MM.1S (cell line): ENCODE measurements around the gene ADRA2B.

ENCODE experiments used
- EZH2 ChIP-seq: fragments of 300-600 bp; sonication (generic); optimal IDR thresholded peaks from 2 replicates; pipeline ENCODE3; 2017; ENCODE audit warnings: low read depth, mild to moderate bottlenecking, antibody characterized with exemption, low read length, mixed read lengths
- TF ChIP-seq, protein P1 (sequence below): fragments of 300-600 bp; sonication (generic); IDR thresholded peaks from 2 replicates; pipeline ENCODE4 v1.5.1; 2016; ENCODE audit warnings: antibody characterized with exemption, low read length, mixed read lengths

DNA sequence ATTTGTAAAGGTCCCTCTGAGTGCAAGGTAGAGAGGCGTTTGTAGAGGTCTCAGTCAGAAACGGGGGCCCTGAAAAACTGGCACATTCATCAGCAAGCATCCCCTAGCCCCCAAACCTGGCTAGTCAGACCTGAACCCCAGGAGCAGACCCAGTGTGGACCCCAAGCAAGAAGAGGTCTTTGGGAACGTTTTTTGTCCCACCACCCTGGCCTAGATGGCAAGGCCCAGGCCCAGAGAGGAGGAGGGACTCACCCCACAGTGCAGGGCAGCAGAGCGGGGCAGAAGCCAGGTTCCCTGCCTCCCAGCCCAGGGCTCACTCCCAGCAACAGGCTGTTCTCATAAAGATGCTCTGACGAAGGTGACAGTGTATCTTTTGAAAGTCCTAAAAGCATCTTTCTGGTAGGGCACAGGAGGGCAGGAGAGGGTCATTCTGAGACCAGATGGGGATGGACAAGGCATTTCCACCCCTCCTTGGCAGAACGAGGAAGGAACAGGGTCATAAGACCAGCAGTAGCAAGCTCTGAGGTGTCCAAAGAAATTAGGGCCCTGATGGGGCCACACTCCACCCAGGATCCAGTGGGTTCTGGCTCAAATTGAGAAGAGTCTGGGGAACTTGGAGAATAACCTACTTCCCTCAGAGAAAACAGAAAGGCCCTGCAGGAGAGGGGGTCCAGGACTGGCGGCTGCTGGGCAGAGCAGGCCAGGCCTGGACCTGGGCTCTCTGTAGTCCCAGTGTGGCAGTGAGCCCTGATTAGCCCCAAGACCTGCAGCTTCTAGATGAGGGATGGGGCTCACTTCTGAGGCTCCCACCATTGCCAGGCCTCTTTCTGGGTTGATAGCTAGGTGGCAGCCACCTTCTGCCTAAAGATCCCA is 18.2 kb downstream of the ADRA2B start:
- TF ChIP-seq, protein P1, sequence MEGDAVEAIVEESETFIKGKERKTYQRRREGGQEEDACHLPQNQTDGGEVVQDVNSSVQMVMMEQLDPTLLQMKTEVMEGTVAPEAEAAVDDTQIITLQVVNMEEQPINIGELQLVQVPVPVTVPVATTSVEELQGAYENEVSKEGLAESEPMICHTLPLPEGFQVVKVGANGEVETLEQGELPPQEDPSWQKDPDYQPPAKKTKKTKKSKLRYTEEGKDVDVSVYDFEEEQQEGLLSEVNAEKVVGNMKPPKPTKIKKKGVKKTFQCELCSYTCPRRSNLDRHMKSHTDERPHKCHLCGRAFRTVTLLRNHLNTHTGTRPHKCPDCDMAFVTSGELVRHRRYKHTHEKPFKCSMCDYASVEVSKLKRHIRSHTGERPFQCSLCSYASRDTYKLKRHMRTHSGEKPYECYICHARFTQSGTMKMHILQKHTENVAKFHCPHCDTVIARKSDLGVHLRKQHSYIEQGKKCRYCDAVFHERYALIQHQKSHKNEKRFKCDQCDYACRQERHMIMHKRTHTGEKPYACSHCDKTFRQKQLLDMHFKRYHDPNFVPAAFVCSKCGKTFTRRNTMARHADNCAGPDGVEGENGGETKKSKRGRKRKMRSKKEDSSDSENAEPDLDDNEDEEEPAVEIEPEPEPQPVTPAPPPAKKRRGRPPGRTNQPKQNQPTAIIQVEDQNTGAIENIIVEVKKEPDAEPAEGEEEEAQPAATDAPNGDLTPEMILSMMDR, result no peak
- no peak for TF ChIP-seq EZH2
